Mucosa of rectum (tissue), 2 donors: ENCODE results near the gene TBC1D22A.

ENCODE experiments used
- H3K27ac ChIP-seq, 2 donors: one replicate each; pipeline ENCODE4 v1.7.0; 2013; ENCODE audit warnings: inconsistent platforms in 2 of 2, low read depth in 2 of 2, low read length in 2 of 2
- H3K27me3 ChIP-seq, 2 donors: one replicate each; pipeline ENCODE4 v1.7.0; 2013; ENCODE audit warnings: low read length in 2 of 2; ENCODE audit not compliant: control insufficient read depth in 2 of 2, insufficient read depth in 2 of 2
- H3K36me3 ChIP-seq, 2 donors: one replicate each; pipeline ENCODE4 v1.7.0; 2013; ENCODE audit warnings: low read length in 2 of 2; ENCODE audit not compliant: control insufficient read depth in 2 of 2, insufficient read depth in 2 of 2
- H3K4me1 ChIP-seq, 2 donors: one replicate each; pipeline ENCODE4 v1.7.0; 2013; ENCODE audit warnings: low read length in 2 of 2, mild to moderate bottlenecking in 1 of 2; ENCODE audit not compliant: control insufficient read depth in 2 of 2, insufficient read depth in 2 of 2
- H3K4me3 ChIP-seq, 2 donors: one replicate each; pipeline ENCODE4 v1.7.0; 2013; ENCODE audit warnings: low read length in 2 of 2
- H3K9ac ChIP-seq, 2 donors: one replicate each; pipeline ENCODE4 v1.7.0; 2013; ENCODE audit warnings: low read length in 2 of 2, low read depth in 1 of 2, mild to moderate bottlenecking in 1 of 2
- H3K9me3 ChIP-seq, 2 donors: one replicate each; pipeline ENCODE4 v1.7.0; 2013; ENCODE audit warnings: low read length in 2 of 2; ENCODE audit not compliant: control insufficient read depth in 2 of 2
- donor health status: healthy.
- donor health status: Normal muscosa, but diverticular disease.

The TBC1D22A gene

DNA sequence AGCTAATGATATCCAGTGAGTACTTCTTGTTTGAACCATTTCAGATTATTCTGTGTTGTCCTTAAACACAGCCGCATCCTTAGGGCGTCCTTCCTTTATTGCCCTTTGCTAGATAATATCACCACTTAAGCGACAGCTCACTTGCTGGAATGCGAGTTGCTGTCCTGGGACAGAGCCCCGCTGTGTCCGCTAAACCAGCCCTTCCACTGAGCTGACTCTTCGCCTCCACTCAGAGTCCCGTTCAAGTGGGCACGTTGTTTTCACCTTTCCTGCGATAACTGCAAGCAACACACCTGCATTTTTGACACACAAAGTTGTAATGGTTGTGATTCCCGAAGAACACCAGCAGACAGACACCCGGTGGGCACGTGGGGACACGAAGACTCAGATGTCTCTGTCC lies 140.0 kb downstream of the TBC1D22A start:
- no peaks in the 10 kb centered on the region for H3K9me3 ChIP-seq
- H3K27ac ChIP-seq, result no peak overlapping the region
- H3K4me3 ChIP-seq, result no peak overlapping the region
- no peaks in the 10 kb centered on the region for H3K4me1 ChIP-seq
- H3K9ac ChIP-seq, result no peak overlapping the region
- peaks cover 12 to 20% of the 10 kb centered on the region in 2 donors for H3K36me3 ChIP-seq
- H3K27me3 ChIP-seq, result no peaks in the 10 kb centered on the region

GRCh38 chr22:46902998-46903916 lies 140.8 kb downstream of the TBC1D22A start:
- H3K27me3 ChIP-seq, result no peaks in the 10 kb centered on the region
- H3K9ac ChIP-seq, result no peak overlapping the region
- no peak overlapping the region for H3K27ac ChIP-seq
- H3K9me3 ChIP-seq, result no peaks in the 10 kb centered on the region
- H3K36me3 ChIP-seq, result peaks cover 19 to 24% of the 10 kb centered on the region in 2 donors
- H3K4me3 ChIP-seq, result no peak overlapping the region
- no peaks in the 10 kb centered on the region for H3K4me1 ChIP-seq

- Histone ChIP-seq H3K9me3 (no peaks in the 10 kb centered on the region), H3K9ac (no peak overlapping the region), H3K36me3 (peaks cover 19 to 24% of the 10 kb centered on the region in 2 donors), H3K4me1 (no peaks in the 10 kb centered on the region), H3K4me3 (no peak overlapping the region), H3K27ac (no peak overlapping the region), H3K27me3 (no peaks in the 10 kb centered on the region)
These were observed 143.0 kb downstream of the TBC1D22A start for GRCh38 chr22:46905415-46905814.

GRCh38 chr22:46905834-46906233 lies 143.4 kb downstream of the TBC1D22A start:
- no peak overlapping the region for H3K4me3 ChIP-seq
- no peaks in the 10 kb centered on the region for H3K27me3 ChIP-seq
- H3K4me1 ChIP-seq, result no peaks in the 10 kb centered on the region
- no peak overlapping the region for H3K27ac ChIP-seq
- no peaks in the 10 kb centered on the region for H3K9me3 ChIP-seq
- H3K9ac ChIP-seq, result no peak overlapping the region
- H3K36me3 ChIP-seq, result peaks cover 19 to 24% of the 10 kb centered on the region in 2 donors

DNA sequence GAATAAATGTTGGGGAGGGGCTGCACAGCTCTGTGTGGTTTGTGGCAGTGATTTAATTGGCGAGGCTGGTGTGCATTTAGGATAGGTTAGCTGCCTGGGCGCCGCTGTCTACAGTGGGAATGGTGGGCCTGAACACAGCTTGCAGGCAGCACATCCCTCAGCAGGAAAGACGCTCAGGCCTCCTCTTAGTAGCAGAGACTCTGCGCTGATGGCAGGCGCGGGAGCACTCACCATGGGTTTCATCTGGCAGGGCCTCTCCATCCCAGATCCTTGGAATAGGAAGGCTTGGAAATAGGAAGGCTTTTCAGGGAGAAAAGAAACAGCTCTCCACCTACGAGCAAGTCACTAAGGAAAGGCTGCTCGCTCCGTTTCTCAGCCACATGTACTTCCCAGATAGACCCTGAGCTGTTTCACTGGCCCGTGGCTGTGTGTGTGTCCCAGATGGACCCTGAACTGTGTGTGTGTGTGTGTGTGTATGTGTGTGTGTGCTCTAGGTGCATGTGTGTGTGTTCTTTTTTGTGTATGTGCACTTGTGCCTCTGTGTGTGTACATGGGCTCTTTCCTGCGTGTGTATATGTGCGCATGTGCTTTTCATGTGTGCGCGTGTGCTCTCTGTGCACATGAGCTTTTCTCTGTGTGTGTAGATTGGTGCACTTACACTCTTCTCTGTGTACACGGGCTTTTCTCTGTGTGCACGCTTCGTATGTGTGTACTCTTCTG lies 144.0 kb downstream of the TBC1D22A start:
- H3K4me3 ChIP-seq, result no peak overlapping the region
- peaks cover 19 to 24% of the 10 kb centered on the region in 2 donors for H3K36me3 ChIP-seq
- H3K9me3 ChIP-seq, result no peaks in the 10 kb centered on the region
- no peaks in the 10 kb centered on the region for H3K27me3 ChIP-seq
- no peak overlapping the region for H3K9ac ChIP-seq
- no peaks in the 10 kb centered on the region for H3K4me1 ChIP-seq
- no peak overlapping the region for H3K27ac ChIP-seq

- Histone ChIP-seq H3K9me3 (no peaks in the 10 kb centered on the region), H3K4me1 (no peaks in the 10 kb centered on the region), H3K4me3 (no peak overlapping the region), H3K9ac (no peak overlapping the region), H3K27ac (no peak overlapping the region), H3K27me3 (no peaks in the 10 kb centered on the region), H3K36me3 (peaks cover 16 to 22% of the 10 kb centered on the region in 2 donors)
These were observed 145.1 kb downstream of the TBC1D22A start for GRCh38 chr22:46907241-46908215.

GRCh38 chr22:46908641-46909107 lies 146.2 kb downstream of the TBC1D22A start:
- H3K27me3 ChIP-seq, result no peaks in the 10 kb centered on the region
- no peak overlapping the region for H3K27ac ChIP-seq
- H3K9ac ChIP-seq, result no peak overlapping the region
- no peak overlapping the region for H3K4me3 ChIP-seq
- H3K9me3 ChIP-seq, result no peaks in the 10 kb centered on the region
- no peaks in the 10 kb centered on the region for H3K4me1 ChIP-seq
- H3K36me3 ChIP-seq, result peaks cover 10 to 21% of the 10 kb centered on the region in 2 donors

GRCh38 chr22:46909237-46910030 lies 147.0 kb downstream of the TBC1D22A start:
- Histone ChIP-seq H3K4me1 (no peaks in the 10 kb centered on the region), H3K27me3 (no peaks in the 10 kb centered on the region), H3K36me3 (peaks cover 13 to 21% of the 10 kb centered on the region in 2 donors), H3K9ac (no peak overlapping the region), H3K4me3 (no peak overlapping the region), H3K9me3 (no peaks in the 10 kb centered on the region), H3K27ac (no peak overlapping the region)

DNA sequence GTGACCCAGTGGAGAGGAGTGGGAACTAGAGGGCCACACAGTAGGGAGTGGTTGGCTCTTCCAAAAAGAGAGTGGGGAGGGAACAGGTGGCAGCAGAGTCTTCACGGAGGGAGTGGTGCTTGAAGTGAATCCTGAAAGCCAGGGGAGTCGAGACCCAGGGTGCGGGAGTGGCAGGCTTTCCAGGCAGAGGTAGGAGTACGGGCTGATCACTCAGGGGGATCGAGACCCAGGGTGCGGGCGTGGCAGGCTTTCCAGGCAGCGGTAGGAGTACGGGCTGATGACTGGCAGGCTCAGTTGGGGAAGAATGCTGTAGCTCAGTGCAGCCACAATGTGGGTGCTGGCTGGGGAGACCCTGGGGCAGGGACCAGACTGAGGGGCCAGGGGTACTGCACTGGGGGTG lies 148.2 kb downstream of the TBC1D22A start:
- Histone ChIP-seq H3K9ac (no peak overlapping the region), H3K4me3 (no peak overlapping the region), H3K9me3 (no peaks in the 10 kb centered on the region), H3K27ac (no peak overlapping the region), H3K4me1 (no peaks in the 10 kb centered on the region), H3K36me3 (peaks cover 15 to 19% of the 10 kb centered on the region in 2 donors), H3K27me3 (no peaks in the 10 kb centered on the region)
